HEK293 (cell line): ENCODE results near the gene AQP9.
A peak's percentile ranks its signal among the peaks of the same experiment; 100 is the strongest.

Experiments
- CTCF ChIA-PET: fragments of 350-600 bp; formaldehyde crosslinking; extraction: SDS; loops from one replicate; lab custom pipeline; 2021; ENCODE audit warnings: antibody characterized with exemption; lab: Yijun Ruan, JAX
- POLR2A ChIA-PET: fragments of 300-600 bp; formaldehyde crosslinking; extraction: SDS; loops from one replicate; lab custom pipeline; 2020; ENCODE audit warnings: antibody characterized with exemption, inconsistent platforms; lab: Yijun Ruan, JAX
- H3K27ac ChIP-seq: fragments of 200-500 bp; sonication (Bioruptor generic); 2 replicates; pipeline ENCODE4 v1.5.1; 2014; ENCODE audit warnings: low read depth, low read length, control low read depth, inconsistent platforms; ENCODE audit errors: extremely low read depth
- H3K36me3 ChIP-seq, 2 experiments: fragments of 200-500 bp in 1 of 2; sonication (Bioruptor generic) in 1 of 2; 1 replicate in 1 of 2; 2 replicates in 1 of 2; pipeline ENCODE4 v1.5.1; 2014 to 2017; ENCODE audit warnings: inconsistent platforms in 2 of 2, low read length in 2 of 2; ENCODE audit not compliant: control insufficient read depth in 2 of 2, insufficient read depth in 1 of 2
- H3K4me1 ChIP-seq: fragments of 200-500 bp; sonication (Bioruptor generic); 2 replicates; pipeline ENCODE4 v1.5.1; 2014; ENCODE audit warnings: mild to moderate bottlenecking, low read length, inconsistent platforms; ENCODE audit not compliant: control insufficient read depth, insufficient read depth
- H3K4me3 ChIP-seq: 2 replicates; pipeline ENCODE4 v1.5.1; 2011; ENCODE audit warnings: low read depth, mild to moderate bottlenecking, control low read depth, low read length, moderate library complexity
- H3K9me3 ChIP-seq: fragments of 200-500 bp; sonication (Bioruptor generic); 2 replicates; pipeline ENCODE4 v1.5.1; 2014; ENCODE audit warnings: low read depth, low read length, inconsistent platforms; ENCODE audit not compliant: control insufficient read depth, insufficient read depth
- CTCF ChIP-seq: fragments of 450-650 bp; formaldehyde crosslinking; IDR thresholded peaks from 2 replicates; pipeline ENCODE4 v1.5.1; 2016; ENCODE audit warnings: missing biosample characterization, missing genetic modification characterization
- PRDM2 ChIP-seq: fragments of 450-650 bp; formaldehyde crosslinking; IDR thresholded peaks from 2 replicates; pipeline ENCODE4 v1.5.1; 2016; ENCODE audit warnings: missing biosample characterization, missing genetic modification characterization, borderline replicate concordance
- REST ChIP-seq: fragments of 450-650 bp; formaldehyde crosslinking; IDR thresholded peaks from 2 replicates; pipeline ENCODE4 v1.5.1; 2016; ENCODE audit warnings: missing biosample characterization, missing genetic modification characterization
- SCRT2 ChIP-seq: fragments of 450-650 bp; formaldehyde crosslinking; IDR thresholded peaks from 2 replicates; pipeline ENCODE4 v1.5.1; 2016; ENCODE audit warnings: missing biosample characterization, missing genetic modification characterization
- ZBTB17 ChIP-seq: fragments of 450-650 bp; formaldehyde crosslinking; IDR thresholded peaks from 2 replicates; pipeline ENCODE4 v1.5.1; 2016; ENCODE audit warnings: missing biosample characterization, missing genetic modification characterization
- ZNF10 ChIP-seq: fragments of 450-650 bp; formaldehyde crosslinking; IDR thresholded peaks from 2 replicates; pipeline ENCODE4 v1.5.1; 2017; ENCODE audit warnings: missing biosample characterization, missing genetic modification characterization
- ZNF121 ChIP-seq: fragments of 450-650 bp; formaldehyde crosslinking; IDR thresholded peaks from 2 replicates; pipeline ENCODE4 v1.5.1; 2016; ENCODE audit warnings: missing biosample characterization, missing genetic modification characterization
- ZNF18 ChIP-seq: fragments of 450-650 bp; formaldehyde crosslinking; IDR thresholded peaks from 2 replicates; pipeline ENCODE4 v1.5.1; 2016; ENCODE audit warnings: missing biosample characterization, missing genetic modification characterization
- ZNF214 ChIP-seq: fragments of 450-650 bp; formaldehyde crosslinking; IDR thresholded peaks from 2 replicates; pipeline ENCODE4 v1.5.1; 2017; ENCODE audit warnings: missing biosample characterization, mild to moderate bottlenecking, missing genetic modification characterization, borderline replicate concordance
- ZNF341 ChIP-seq: fragments of 450-650 bp; formaldehyde crosslinking; IDR thresholded peaks from 2 replicates; pipeline ENCODE4; 2016; ENCODE audit warnings: low read depth, missing biosample characterization, missing genetic modification characterization
- ZNF394 ChIP-seq: fragments of 450-650 bp; formaldehyde crosslinking; IDR thresholded peaks from 2 replicates; pipeline ENCODE4 v1.5.1; 2016; ENCODE audit warnings: missing biosample characterization, missing genetic modification characterization, mild to moderate bottlenecking, moderate library complexity, borderline replicate concordance
- ZNF488 ChIP-seq: fragments of 450-650 bp; formaldehyde crosslinking; IDR thresholded peaks from 2 replicates; pipeline ENCODE4 v1.5.1; 2016; ENCODE audit warnings: missing biosample characterization, missing genetic modification characterization
- ZNF639 ChIP-seq: fragments of 450-650 bp; formaldehyde crosslinking; IDR thresholded peaks from 2 replicates; pipeline ENCODE4 v1.5.1; 2016; ENCODE audit warnings: missing biosample characterization, missing genetic modification characterization
- ZNF785 ChIP-seq: fragments of 450-650 bp; formaldehyde crosslinking; IDR thresholded peaks from 2 replicates; pipeline ENCODE4 v1.5.1; 2016; ENCODE audit warnings: missing biosample characterization, missing genetic modification characterization

The AQP9 gene

GRCh38 chr15:58179741-58180381, 41.7 kb downstream of the AQP9 start (continued):
- TF ChIP-seq ZNF394 (tag by site-specific recombination) (no peak), REST (no peak), ZNF341 (tag by site-specific recombination) (no peak), PRDM2 (tag by site-specific recombination) (no peak)

GRCh38 chr15:58182460-58183163, 44.4 kb downstream of the AQP9 start:
- Histone ChIP-seq H3K4me1 (no peaks in the 10 kb centered on the region), H3K27ac (no peak overlapping the region), H3K36me3 (no peaks in the 10 kb centered on the region), H3K4me3 (no peak overlapping the region), H3K9me3 (no peaks in the 10 kb centered on the region)
- ChIA-PET CTCF (interaction anchor here (0.6 to 4.3 kb wide), 27 partner anchors 9 to 1556 kb away, joined by 3 to 46 read pairs (median 5); no protein-coding TSS in a partner anchor), POLR2A (no interaction called here)
- TF ChIP-seq ZNF785 (no peak), CTCF (tag by site-specific recombination) (peak; percentile 89), ZNF639 (no peak), ZBTB17 (tag by site-specific recombination) (peak; percentile 75), SCRT2 (tag by site-specific recombination) (peak; percentile 64), ZNF121 (tag by site-specific recombination) (no peak), REST (no peak), ZNF488 (tag by site-specific recombination) (no peak), ZNF214 (tag by site-specific recombination) (no peak), ZNF10 (tag by site-specific recombination) (no peak), ZNF18 (tag by site-specific recombination) (no peak)
